ENCODE data around the gene RBBP8.
"Not testable (repeated sequence)": the region's sequence is repeated elsewhere in the genome, so short reads cannot be mapped to it uniquely, and the experiment has no call there.

Gene RBBP8

GRCh38 chr18:22933206-22933965 lies at the start of gene RBBP8:
Gene RBBP8 (plus strand): TSS chr18:22933328. CDS start chr18:22936852, 3,524 bp downstream.
- no peak for DNase-seq (ENCODE audit: low read depth, low spot score)
- peak within 1 kb of the TSS; percentile 87 for H3K27ac ChIP-seq

- no peak for DNase-seq (ENCODE audit: low read depth, low spot score)
- H3K27ac ChIP-seq, result no peak overlapping the region
These were observed 49.3 kb upstream of the RBBP8 start for GRCh38 chr18:22883827-22884226.

GRCh38 chr18:22885694-22886093 lies 47.4 kb upstream of the RBBP8 start:
- not testable (repeated sequence) for DNase-seq (ENCODE audit: low read depth, low spot score); H3K27ac ChIP-seq

- H3K27ac ChIP-seq, result no peak overlapping the region
- no peak for DNase-seq (ENCODE audit: low read depth, low spot score)
These were observed 33.7 kb upstream of the RBBP8 start for GRCh38 chr18:22899421-22899820.

- H3K27ac ChIP-seq, result no peak overlapping the region
- no peak for DNase-seq (ENCODE audit: low read depth, low spot score)
These were observed 32.4 kb upstream of the RBBP8 start for GRCh38 chr18:22900558-22901238.

- no peak overlapping the region for H3K27ac ChIP-seq
- no peak for DNase-seq (ENCODE audit: low read depth, low spot score)
These were observed 31.0 kb upstream of the RBBP8 start for GRCh38 chr18:22902093-22902492.

- not testable (repeated sequence) for H3K27ac ChIP-seq; DNase-seq (ENCODE audit: low read depth, low spot score)
These were observed 29.9 kb upstream of the RBBP8 start for GRCh38 chr18:22903248-22903647.

GRCh38 chr18:22912149-22912548 lies 21.0 kb upstream of the RBBP8 start:
- peak overlapping the region; percentile 95 for H3K27ac ChIP-seq
- no peak for DNase-seq (ENCODE audit: low read depth, low spot score)

GRCh38 chr18:22912835-22913234 lies 20.3 kb upstream of the RBBP8 start:
- peak; percentile 66 for DNase-seq (ENCODE audit: low read depth, low spot score)
- peak overlapping the region; percentile 95 for H3K27ac ChIP-seq

GRCh38 chr18:22913861-22914260 lies 19.3 kb upstream of the RBBP8 start:
- DNase-seq (ENCODE audit: low read depth, low spot score), result peak; percentile 92
- peak overlapping the region; percentile 95 for H3K27ac ChIP-seq

GRCh38 chr18:22914633-22915032 lies 18.5 kb upstream of the RBBP8 start:
- peak overlapping the region; percentile 95 for H3K27ac ChIP-seq
- no peak for DNase-seq (ENCODE audit: low read depth, low spot score)

- no peak for DNase-seq (ENCODE audit: low read depth, low spot score)
- H3K27ac ChIP-seq, result peak overlapping the region; percentile 95
These were observed 17.8 kb upstream of the RBBP8 start for GRCh38 chr18:22915337-22915736.

GRCh38 chr18:22921772-22922171 lies 11.4 kb upstream of the RBBP8 start:
- DNase-seq (ENCODE audit: low read depth, low spot score), result no peak
- no peak overlapping the region for H3K27ac ChIP-seq

GRCh38 chr18:22924589-22924988 lies 8.5 kb upstream of the RBBP8 start:
- DNase-seq (ENCODE audit: low read depth, low spot score), result no peak
- H3K27ac ChIP-seq, result no peak overlapping the region

- DNase-seq (ENCODE audit: low read depth, low spot score), result no peak
- no peak overlapping the region for H3K27ac ChIP-seq
These were observed 6.7 kb upstream of the RBBP8 start for GRCh38 chr18:22926454-22926853.

- peak overlapping the region; percentile 20 for H3K27ac ChIP-seq
- no peak for DNase-seq (ENCODE audit: low read depth, low spot score)
These were observed 4.8 kb upstream of the RBBP8 start for GRCh38 chr18:22928339-22928738.

- H3K27ac ChIP-seq, result peak overlapping the region; percentile 20
- DNase-seq (ENCODE audit: low read depth, low spot score), result no peak
These were observed 2.9 kb upstream of the RBBP8 start for GRCh38 chr18:22930089-22930713.

- H3K27ac ChIP-seq, result peak overlapping the region; percentile 87
- no peak for DNase-seq (ENCODE audit: low read depth, low spot score)
These were observed 283 bp upstream of the RBBP8 start for GRCh38 chr18:22932885-22933205.

GRCh38 chr18:22933966-22934423 lies 867 bp downstream of the RBBP8 start:
- DNase-seq (ENCODE audit: low read depth, low spot score), result no peak
- peak overlapping the region; percentile 87 for H3K27ac ChIP-seq

- no peak overlapping the region for H3K27ac ChIP-seq
These were observed 1.7 kb downstream of the RBBP8 start for GRCh38 chr18:22934789-22935188.

GRCh38 chr18:22935431-22935830 lies 2.3 kb downstream of the RBBP8 start:
- no peak for DNase-seq (ENCODE audit: low read depth, low spot score)
- H3K27ac ChIP-seq, result no peak overlapping the region

More at GRCh38 chr18:22934789-22935188, 1.7 kb downstream of the RBBP8 start:
- no peak for DNase-seq (ENCODE audit: low read depth, low spot score)

Measured in epithelial cell of prostate (primary cell).